Measurements from ENCODE around the gene DRC1.

DNA sequence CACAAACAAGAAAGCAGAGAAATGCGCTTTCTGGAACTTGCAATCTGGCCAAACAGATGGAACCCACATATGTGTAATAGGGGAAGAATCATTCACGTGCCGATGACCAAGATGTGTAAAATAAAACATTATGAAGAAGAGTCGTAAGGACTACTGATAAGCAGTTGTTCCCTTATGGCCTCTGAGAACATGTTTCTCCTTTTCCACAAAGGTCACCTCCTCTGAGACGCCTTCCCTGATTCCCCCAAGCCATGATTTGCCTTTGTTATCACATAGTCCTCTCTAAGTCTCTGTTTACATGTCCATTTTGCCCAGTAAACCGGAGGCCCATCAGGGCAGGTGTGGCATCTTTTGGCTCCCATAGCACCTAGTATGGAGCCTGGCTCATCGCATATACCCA, 68.2 kb downstream of the DRC1 start:
- TF ChIP-seq POLR2A (IDR thresholded peaks at IDR 0.05): no peak
- TF ChIP-seq, protein P1, sequence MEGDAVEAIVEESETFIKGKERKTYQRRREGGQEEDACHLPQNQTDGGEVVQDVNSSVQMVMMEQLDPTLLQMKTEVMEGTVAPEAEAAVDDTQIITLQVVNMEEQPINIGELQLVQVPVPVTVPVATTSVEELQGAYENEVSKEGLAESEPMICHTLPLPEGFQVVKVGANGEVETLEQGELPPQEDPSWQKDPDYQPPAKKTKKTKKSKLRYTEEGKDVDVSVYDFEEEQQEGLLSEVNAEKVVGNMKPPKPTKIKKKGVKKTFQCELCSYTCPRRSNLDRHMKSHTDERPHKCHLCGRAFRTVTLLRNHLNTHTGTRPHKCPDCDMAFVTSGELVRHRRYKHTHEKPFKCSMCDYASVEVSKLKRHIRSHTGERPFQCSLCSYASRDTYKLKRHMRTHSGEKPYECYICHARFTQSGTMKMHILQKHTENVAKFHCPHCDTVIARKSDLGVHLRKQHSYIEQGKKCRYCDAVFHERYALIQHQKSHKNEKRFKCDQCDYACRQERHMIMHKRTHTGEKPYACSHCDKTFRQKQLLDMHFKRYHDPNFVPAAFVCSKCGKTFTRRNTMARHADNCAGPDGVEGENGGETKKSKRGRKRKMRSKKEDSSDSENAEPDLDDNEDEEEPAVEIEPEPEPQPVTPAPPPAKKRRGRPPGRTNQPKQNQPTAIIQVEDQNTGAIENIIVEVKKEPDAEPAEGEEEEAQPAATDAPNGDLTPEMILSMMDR (IDR thresholded peaks at IDR 0.05): no peak

Data from esophagus squamous epithelium (tissue), 4 donors.